HG03521 (cell line): ENCODE data around the gene LRP6.

Experiments
- ATAC-seq: cut with Tn5 transposase; IDR thresholded peaks from one replicate; pipeline ENCODE4 v1.9.1; 2021; ENCODE audit warnings: mild to moderate bottlenecking, moderate library complexity; ENCODE audit not compliant: unreplicated experiment

The LRP6 gene

DNA sequence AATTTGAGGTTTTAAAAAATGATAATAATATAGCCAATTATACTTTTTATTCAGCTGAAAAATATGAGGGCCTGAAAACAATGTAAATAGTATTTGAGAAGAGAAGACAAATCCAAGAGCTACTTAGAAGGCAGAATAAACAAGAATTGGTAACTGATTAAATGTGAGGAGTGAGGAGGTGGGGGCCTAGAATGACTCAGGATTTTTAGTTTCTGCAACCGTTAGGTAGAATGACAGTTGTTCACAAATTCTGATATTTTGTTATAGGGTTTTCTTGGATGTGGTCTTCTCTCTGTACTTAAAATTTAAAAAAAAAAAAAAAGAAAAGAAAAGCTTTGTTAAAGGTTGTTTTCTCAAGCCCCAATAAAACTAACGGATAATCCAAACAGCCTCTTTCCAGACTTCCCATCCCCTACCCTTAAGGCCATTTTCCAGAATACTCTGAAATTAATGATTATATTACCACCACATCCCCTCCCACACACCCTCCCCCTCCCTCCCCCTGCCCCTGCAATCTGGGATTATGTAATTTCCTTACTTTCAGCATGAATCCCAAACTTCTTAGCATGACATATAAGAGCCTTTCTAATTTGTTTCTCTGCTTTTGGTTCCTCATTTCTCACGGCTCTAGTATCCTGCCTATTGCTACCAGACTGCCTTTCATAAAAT is 50.4 kb downstream of the LRP6 start:
- ATAC-seq = no peak

GRCh38 chr12:12214635-12215131 is 52.2 kb downstream of the LRP6 start:
- no peak for ATAC-seq

- no peak for ATAC-seq
Observed at GRCh38 chr12:12214201-12214600, 52.6 kb downstream of the LRP6 start.

DNA sequence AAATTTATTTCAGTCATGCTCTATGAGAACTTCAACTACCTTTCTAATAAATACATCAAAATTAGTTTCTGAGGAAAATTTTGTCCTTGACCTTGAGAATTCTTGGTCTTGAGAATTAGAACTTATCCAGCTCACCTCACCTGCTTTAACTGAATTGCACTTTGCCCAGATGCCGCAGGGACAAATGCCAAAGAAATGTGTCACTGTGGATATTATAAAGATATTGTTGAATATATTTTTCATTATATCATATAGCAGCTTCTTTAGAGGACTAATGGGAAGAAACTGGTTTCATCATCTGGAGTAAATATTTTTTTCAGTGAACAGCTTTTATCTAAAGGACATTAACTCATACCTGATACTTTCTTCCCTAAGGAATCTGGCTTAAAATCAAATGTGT is 54.1 kb downstream of the LRP6 start:
- ATAC-seq = no peak

DNA sequence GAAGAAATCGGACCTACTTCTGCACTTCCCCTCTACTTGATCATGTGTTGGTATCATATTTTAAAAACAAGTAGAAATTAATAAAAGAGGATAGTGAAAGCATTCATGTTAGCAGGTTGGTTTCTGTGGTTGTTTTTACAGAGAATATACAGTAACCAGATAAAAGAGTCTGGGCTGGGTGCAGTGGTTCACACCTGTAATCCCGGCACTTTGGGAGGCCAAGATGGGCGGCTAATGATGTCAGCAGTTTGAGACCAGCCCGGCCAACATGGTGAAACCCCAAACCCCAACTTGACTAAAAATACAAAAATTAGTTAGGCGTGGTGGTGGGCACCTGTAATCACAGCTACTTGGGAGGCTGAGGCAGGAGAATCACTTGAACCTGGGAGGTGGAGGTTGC is 55.9 kb downstream of the LRP6 start:
- no peak for ATAC-seq

- no peak for ATAC-seq
Observed at GRCh38 chr12:12210416-12210815, 56.4 kb downstream of the LRP6 start.

DNA sequence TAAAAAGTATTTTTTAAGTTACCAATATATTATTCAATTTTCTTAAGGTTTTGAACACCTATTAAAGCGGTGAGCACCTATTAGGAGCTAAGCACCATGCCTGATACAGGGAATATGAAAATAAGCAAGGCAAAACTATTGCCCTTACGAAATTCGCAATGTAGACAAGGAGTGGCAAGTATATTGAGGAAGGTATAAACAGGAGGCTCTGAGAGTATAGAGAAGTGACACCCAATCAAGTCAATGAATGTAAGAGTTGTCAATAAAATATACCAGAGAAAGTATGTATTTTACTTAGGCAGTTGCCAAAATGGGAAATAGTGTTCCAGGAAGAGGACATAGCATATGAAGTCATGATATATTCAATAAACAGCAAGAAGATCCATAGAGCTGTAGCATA is 57.2 kb downstream of the LRP6 start:
- ATAC-seq = no peak

GRCh38 chr12:12209043-12209442 is 57.8 kb downstream of the LRP6 start:
- no peak for ATAC-seq

- no peak for ATAC-seq
Observed at GRCh38 chr12:12207746-12208145, 59.1 kb downstream of the LRP6 start.

DNA sequence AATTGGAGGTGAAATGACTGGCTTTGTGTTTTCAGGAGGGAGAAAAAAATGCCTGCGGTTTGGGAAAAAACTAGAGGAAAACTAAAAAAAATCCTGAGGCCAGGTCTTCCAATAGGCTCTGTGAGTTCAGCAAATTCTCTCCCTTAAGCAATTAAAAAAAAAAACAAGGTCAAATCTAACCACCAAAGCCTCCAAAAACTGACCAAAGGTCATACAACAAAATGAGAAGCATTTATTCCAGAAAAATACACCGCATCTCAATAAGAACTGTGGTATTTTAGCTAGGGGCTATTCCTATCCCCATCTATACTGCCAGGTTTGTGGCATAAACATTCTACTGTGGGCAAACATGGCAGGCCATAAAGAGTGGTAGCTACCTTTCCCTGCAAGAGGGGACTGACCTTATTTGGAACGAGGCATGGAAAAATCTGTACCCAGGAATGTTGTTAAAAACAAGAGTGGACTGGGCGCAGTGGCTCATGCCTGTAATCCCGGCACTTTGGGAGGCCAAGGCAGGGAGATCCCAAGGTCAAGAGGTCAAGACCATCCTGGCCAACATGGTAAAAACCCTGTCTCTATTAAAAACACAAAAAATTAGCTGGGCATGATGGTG is 60.0 kb downstream of the LRP6 start:
- no peak for ATAC-seq

GRCh38 chr12:12202747-12203146 is 64.1 kb downstream of the LRP6 start:
- ATAC-seq = no peak

- no peak for ATAC-seq
Observed at GRCh38 chr12:12202105-12202504, 64.7 kb downstream of the LRP6 start.

DNA sequence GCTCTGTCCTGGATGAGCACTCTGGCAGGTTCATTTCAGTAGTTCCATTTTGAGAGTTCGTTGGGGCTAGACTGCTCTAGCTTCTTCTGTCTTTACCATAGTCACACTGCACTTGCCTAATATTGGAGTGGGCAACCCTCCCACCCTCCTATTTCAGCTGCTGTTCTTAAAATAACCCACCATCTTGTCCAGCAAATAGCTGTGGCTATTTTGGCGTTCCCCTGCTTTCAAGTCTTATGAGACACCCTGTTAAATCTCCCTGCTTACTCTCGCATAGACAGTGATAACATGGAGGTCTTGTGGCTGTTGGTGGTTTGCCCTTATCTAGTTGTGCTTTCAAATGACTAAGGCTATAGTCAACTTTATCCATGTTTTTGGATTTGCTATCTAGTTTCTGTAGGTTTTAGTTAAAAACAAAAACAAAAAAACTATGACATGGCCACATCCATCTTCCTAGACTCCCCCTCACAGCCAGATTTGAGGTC is 65.5 kb downstream of the LRP6 start:
- no peak for ATAC-seq

- ATAC-seq = no peak
Observed at GRCh38 chr12:12200363-12200762, 66.5 kb downstream of the LRP6 start.

- no peak for ATAC-seq
Observed at GRCh38 chr12:12198124-12198523, 68.7 kb downstream of the LRP6 start.

DNA sequence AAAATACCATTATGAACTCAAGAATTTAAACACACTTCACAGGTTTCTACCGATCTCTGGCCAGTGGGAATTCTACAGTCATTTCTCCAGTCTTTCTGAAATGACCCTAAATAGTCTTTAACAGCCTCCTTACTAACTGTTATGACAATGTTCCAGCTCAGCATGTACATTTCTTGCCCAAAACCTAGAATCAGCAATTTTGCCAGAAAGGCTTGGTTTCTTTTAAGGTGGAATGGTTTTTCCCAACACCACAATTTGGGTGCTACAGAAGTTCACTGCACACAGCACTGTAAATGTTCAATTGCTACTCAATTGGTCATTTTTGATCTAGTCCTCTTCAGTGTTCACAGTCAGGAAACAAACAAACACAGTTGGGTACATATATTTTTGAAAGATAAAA is 69.7 kb downstream of the LRP6 start:
- no peak for ATAC-seq

DNA sequence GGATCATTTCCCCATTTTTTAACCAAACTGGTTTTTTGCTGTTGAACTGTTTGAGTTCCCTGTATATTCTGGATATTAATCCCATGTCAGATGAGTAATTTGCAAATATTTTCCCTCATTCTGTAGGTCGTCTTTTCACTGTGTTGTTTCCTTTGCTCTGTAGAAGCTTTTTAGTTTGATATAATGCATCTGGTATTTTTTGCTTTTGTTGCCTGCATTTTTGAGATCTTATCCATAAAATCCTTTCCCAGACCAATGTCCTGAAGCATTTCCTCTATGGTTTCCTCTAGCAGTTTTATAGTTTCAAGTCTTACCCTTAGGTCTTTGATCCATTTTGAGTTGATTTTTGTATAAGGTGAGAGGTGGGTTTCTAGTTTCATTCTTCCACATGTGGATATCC is 71.3 kb downstream of the LRP6 start:
- ATAC-seq = no peak

- ATAC-seq = no peak
Observed at GRCh38 chr12:12195081-12195480, 71.8 kb downstream of the LRP6 start.

GRCh38 chr12:12194206-12194605 is 72.6 kb downstream of the LRP6 start:
- no peak for ATAC-seq

DNA sequence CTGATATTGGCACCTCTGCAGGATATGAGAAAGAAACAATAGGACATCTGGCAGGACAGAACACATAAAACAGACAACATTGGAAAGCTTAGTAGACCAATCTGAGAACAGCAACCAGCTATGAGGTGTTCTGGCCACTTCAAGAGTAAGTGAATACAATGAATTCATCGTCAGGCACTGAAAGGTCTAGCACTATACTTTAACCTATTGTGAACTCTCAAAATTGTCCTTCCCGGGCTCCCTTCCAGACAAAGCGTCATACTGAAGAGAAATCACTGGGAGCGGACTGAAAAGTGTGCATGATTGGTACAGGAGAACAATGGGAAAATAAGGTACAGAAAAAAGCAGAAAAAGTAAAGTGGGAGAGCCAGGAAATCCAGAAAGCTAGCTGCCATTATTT is 75.8 kb downstream of the LRP6 start:
- ATAC-seq = no peak

- ATAC-seq = no peak
Observed at GRCh38 chr12:12190087-12190809, 76.6 kb downstream of the LRP6 start.

- ATAC-seq = no peak
Observed at GRCh38 chr12:12185414-12185813, 81.4 kb downstream of the LRP6 start.
